ENCODE results near the gene SEC24C.
"Not testable (repeated sequence)": the region's sequence is repeated elsewhere in the genome, so short reads cannot be mapped to it uniquely, and the experiment has no call there.

SEC24C gene

GRCh38 chr10:73717556-73717955 is 26.6 kb upstream of the SEC24C start:
- DNase-seq: no peak
- TF ChIP-seq POLR2A (IDR thresholded peaks at IDR 0.05; ENCODE audit: low read length): no peak
- no peak for TF ChIP-seq GATA1 (IDR thresholded peaks at IDR 0.05; ENCODE audit: low read depth, low read length)

GRCh38 chr10:73720561-73720960 is 23.6 kb upstream of the SEC24C start:
- not testable (repeated sequence) for DNase-seq

GRCh38 chr10:73723516-73723915 is 20.7 kb upstream of the SEC24C start:
- no peak for DNase-seq
- TF ChIP-seq GATA1 (IDR thresholded peaks at IDR 0.05; ENCODE audit: low read depth, low read length): no peak
- TF ChIP-seq POLR2A (IDR thresholded peaks at IDR 0.05; ENCODE audit: low read length): no peak

GRCh38 chr10:73729781-73730152 is 14.4 kb upstream of the SEC24C start:
- peak; percentile 61 to 73 for DNase-seq

GRCh38 chr10:73730153-73730906 is 13.8 kb upstream of the SEC24C start:
- TF ChIP-seq POLR2A (IDR thresholded peaks at IDR 0.05; ENCODE audit: low read length) (peak; percentile 85), GATA1 (IDR thresholded peaks at IDR 0.05; ENCODE audit: low read depth, low read length) (no peak)
- peak; percentile 93 to 94 for DNase-seq

GRCh38 chr10:73731588-73732375 is 12.4 kb upstream of the SEC24C start:
- TF ChIP-seq GATA1 (IDR thresholded peaks at IDR 0.05; ENCODE audit: low read depth, low read length) (no peak), POLR2A (IDR thresholded peaks at IDR 0.05; ENCODE audit: low read length) (no peak)
- DNase-seq: no peak

GRCh38 chr10:73732426-73732825 is 11.7 kb upstream of the SEC24C start:
- no peak for DNase-seq
- TF ChIP-seq POLR2A (IDR thresholded peaks at IDR 0.05; ENCODE audit: low read length) (no peak), GATA1 (IDR thresholded peaks at IDR 0.05; ENCODE audit: low read depth, low read length) (no peak)

GRCh38 chr10:73732931-73733623 is 11.1 kb upstream of the SEC24C start:
- DNase-seq: no peak
- TF ChIP-seq GATA1 (IDR thresholded peaks at IDR 0.05; ENCODE audit: low read depth, low read length) (no peak), POLR2A (IDR thresholded peaks at IDR 0.05; ENCODE audit: low read length) (no peak)

- no peak for DNase-seq
- TF ChIP-seq GATA1 (IDR thresholded peaks at IDR 0.05; ENCODE audit: low read depth, low read length) (no peak), POLR2A (IDR thresholded peaks at IDR 0.05; ENCODE audit: low read length) (no peak)
Measured at GRCh38 chr10:73734028-73734720, 10.0 kb upstream of the SEC24C start.

- no peak for TF ChIP-seq POLR2A (IDR thresholded peaks at IDR 0.05; ENCODE audit: low read length)
- no peak for TF ChIP-seq GATA1 (IDR thresholded peaks at IDR 0.05; ENCODE audit: low read depth, low read length)
- DNase-seq: no peak
Measured at GRCh38 chr10:73734796-73735305, 9.3 kb upstream of the SEC24C start.

GRCh38 chr10:73740501-73741254 is 3.5 kb upstream of the SEC24C start:
- DNase-seq: not testable (repeated sequence)

GRCh38 chr10:73742454-73742734 is 1.8 kb upstream of the SEC24C start:
- TF ChIP-seq POLR2A (IDR thresholded peaks at IDR 0.05; ENCODE audit: low read length) (no peak), GATA1 (IDR thresholded peaks at IDR 0.05; ENCODE audit: low read depth, low read length) (no peak)
- no peak for DNase-seq

- no peak for TF ChIP-seq POLR2A (IDR thresholded peaks at IDR 0.05; ENCODE audit: low read length)
- no peak for TF ChIP-seq GATA1 (IDR thresholded peaks at IDR 0.05; ENCODE audit: low read depth, low read length)
Measured at GRCh38 chr10:73743327-73743904, 756 bp upstream of the SEC24C start.

More at GRCh38 chr10:73743327-73743904, 756 bp upstream of the SEC24C start:
- DNase-seq: peak in 1 of 2 experiments; percentile 54
